Spleen (tissue), 11 donors: ENCODE measurements around the gene DCAF8. TPM values are rescaled to one million over a fixed set of nuclear protein-coding genes. Genes with fewer than 3 reads are reported as not detected.

ENCODE experiments used
- DNase-seq: peaks from one replicate; pipeline ENCODE4 v3.0.0-alpha.2; 2020
- H3K27ac ChIP-seq, 8 donors: fragments of 200-600 bp; sonication (generic) in 7 of 8; 1 replicate in 4 of 8; 2 replicates in 4 of 8; pipeline versions ENCODE4 v1.5.0 to v1.8.0; 2016 to 2021; ENCODE audit warnings: inconsistent platforms in 4 of 8, mild to moderate bottlenecking in 4 of 8, moderate library complexity in 1 of 8
- H3K27me3 ChIP-seq, 7 donors: fragments of 200-600 bp; sonication (generic) in 6 of 7; replicated peaks in 1 of 7; 1 replicate in 4 of 7; 2 replicates in 3 of 7; pipeline versions ENCODE4 v1.5.0 to v1.8.0; 2016 to 2021; ENCODE audit warnings: inconsistent platforms in 3 of 7, mild to moderate bottlenecking in 1 of 7
- H3K36me3 ChIP-seq, 6 donors: fragments of 200-600 bp; sonication (generic) in 5 of 6; 1 replicate in 4 of 6; 2 replicates in 2 of 6; pipeline versions ENCODE4 v1.5.0 to v1.8.0; 2016 to 2021; ENCODE audit warnings: inconsistent platforms in 2 of 6
- H3K4me1 ChIP-seq, 6 donors: fragments of 200-600 bp; sonication (generic) in 5 of 6; 1 replicate in 3 of 6; 2 replicates in 3 of 6; pipeline versions ENCODE4 v1.5.0 to v1.8.0; 2016 to 2021; ENCODE audit warnings: inconsistent platforms in 3 of 6
- H3K4me3 ChIP-seq, 8 donors: fragments of 200-600 bp; sonication (generic) in 7 of 8; 1 replicate in 4 of 8; 2 replicates in 4 of 8; pipeline versions ENCODE4 v1.5.0 to v1.8.0; 2016 to 2021; ENCODE audit warnings: inconsistent platforms in 4 of 8, mild to moderate bottlenecking in 4 of 8, moderate library complexity in 2 of 8
- H3K9me3 ChIP-seq, 8 donors: fragments of 200-600 bp; sonication (generic) in 7 of 8; 1 replicate in 4 of 8; 2 replicates in 4 of 8; pipeline versions ENCODE4 v1.5.0 to v1.8.0; 2016 to 2021; ENCODE audit warnings: inconsistent platforms in 4 of 8
- POLR2A ChIP-seq, 3 donors: fragments of 450-650 bp; IDR thresholded peaks; one replicate each; pipeline ENCODE4 v1.5.1; 2017; ENCODE audit warnings: antibody characterized with exemption in 3 of 3, mild to moderate bottlenecking in 1 of 3
- POLR2AphosphoS5 ChIP-seq, 3 donors: sonication (generic); formaldehyde crosslinking; IDR thresholded peaks; one replicate each; pipeline ENCODE4 v1.5.1; 2017; ENCODE audit warnings: antibody characterized with exemption in 3 of 3
- WGBS, 5 donors: extraction: QIAGEN DNeasy Blood & Tissue Kit in 3 of 5; methylation state at CpG; one replicate each; pipeline versions ENCODE4 v1.1.5 to v1.1.7; 2013 to 2018; 5-methylcytosine and 5-hydroxymethylcytosine counted together
- intact Hi-C: fragments of 100-400 bp; cut with DNase I; formaldehyde crosslinking; loops from one replicate; pipeline ENCODE4 v1.15.0; 2023; ENCODE audit warnings: low total_unique reads
- polyA plus RNA-seq, 3 donors: library from polyadenylated mRNA; stranded (reverse); fragments of 200-250 nt; gene quantifications; one replicate each; pipeline ENCODE4 v1.2.1, GENCODE V29; 2013
- total RNA-seq, 7 donors: library from RNA; depleted of rRNA in 3 of 7; stranded (reverse); fragments of >200 nt in 3 of 7; fragmentation: NEBNext Ultra II Directional in 4 of 7; extraction: Animal tissue kit (Norgen Biotek cat#: 25700) in 4 of 7; gene quantifications; one replicate each; pipeline versions ENCODE4 v1.1.0 to v1.2.1, GENCODE V29; 2016 to 2021
- TF ChIP-seq, protein P1 (sequence below), 11 experiments: fragments of 200-600 bp in 7 of 11; fragments of 450-650 bp in 4 of 11; sonication (generic) in 4 of 11; IDR thresholded peaks in 8 of 11; conservative IDR thresholded peaks in 3 of 11; 1 replicate in 7 of 11; 2 replicates in 4 of 11; pipeline versions ENCODE4 v1.4.0 to v1.8.0; 2016 to 2021; ENCODE audit warnings: antibody characterized with exemption in 11 of 11, inconsistent platforms in 4 of 11, mild to moderate bottlenecking in 1 of 11
- donor health status: healthy with polysubstance abuse.
- donor health status: DM: no; HTN: no; CAD: no; lungs with moderate emphysema.
- donor health status: DM: no; HTN: no; CAD: no.
- donor health status: Bipolar disorder and iron deficiency.
- donor health status: healthy.
- donor health status: DM: no; HTN: no; CAD: no.
- donor health status: DM: yes; HTN: yes; CAD: no.

The DCAF8 gene
- total and polyA plus RNA-seq, 10 donors = 59.4 to 210 (median 148) TPM

- no peaks in the 10 kb centered on the region for H3K36me3 ChIP-seq
- intact Hi-C loops = loop anchor here (10.0 kb wide), 1 partner anchor 81 kb away; no protein-coding TSS in a partner anchor
- H3K9me3 ChIP-seq = no peaks in the 10 kb centered on the region
- no peak overlapping the region for H3K27ac ChIP-seq
- TF ChIP-seq POLR2AphosphoS5 (IDR thresholded peaks at IDR 0.05) (no peak), POLR2A (IDR thresholded peaks at IDR 0.05) (no peak)
- TF ChIP-seq, protein P1, sequence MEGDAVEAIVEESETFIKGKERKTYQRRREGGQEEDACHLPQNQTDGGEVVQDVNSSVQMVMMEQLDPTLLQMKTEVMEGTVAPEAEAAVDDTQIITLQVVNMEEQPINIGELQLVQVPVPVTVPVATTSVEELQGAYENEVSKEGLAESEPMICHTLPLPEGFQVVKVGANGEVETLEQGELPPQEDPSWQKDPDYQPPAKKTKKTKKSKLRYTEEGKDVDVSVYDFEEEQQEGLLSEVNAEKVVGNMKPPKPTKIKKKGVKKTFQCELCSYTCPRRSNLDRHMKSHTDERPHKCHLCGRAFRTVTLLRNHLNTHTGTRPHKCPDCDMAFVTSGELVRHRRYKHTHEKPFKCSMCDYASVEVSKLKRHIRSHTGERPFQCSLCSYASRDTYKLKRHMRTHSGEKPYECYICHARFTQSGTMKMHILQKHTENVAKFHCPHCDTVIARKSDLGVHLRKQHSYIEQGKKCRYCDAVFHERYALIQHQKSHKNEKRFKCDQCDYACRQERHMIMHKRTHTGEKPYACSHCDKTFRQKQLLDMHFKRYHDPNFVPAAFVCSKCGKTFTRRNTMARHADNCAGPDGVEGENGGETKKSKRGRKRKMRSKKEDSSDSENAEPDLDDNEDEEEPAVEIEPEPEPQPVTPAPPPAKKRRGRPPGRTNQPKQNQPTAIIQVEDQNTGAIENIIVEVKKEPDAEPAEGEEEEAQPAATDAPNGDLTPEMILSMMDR (IDR thresholded peaks at IDR 0.05 in 8 of 11, conservative IDR thresholded peaks at IDR 0.05 in 3 of 11) = no peak
- no peaks in the 10 kb centered on the region for H3K27me3 ChIP-seq
- peaks cover 0 to 9% (median 3%) of the 10 kb centered on the region in 6 donors for H3K4me1 ChIP-seq
- 87 to 94% (median 90%) methylated on average over 7 of the region's 7 CpGs for WGBS, 5 donors
- H3K4me3 ChIP-seq = no peak overlapping the region
- no peak for DNase-seq
Observed at GRCh38 chr1:160186246-160186645, 76.1 kb downstream of the DCAF8 start.

DNA sequence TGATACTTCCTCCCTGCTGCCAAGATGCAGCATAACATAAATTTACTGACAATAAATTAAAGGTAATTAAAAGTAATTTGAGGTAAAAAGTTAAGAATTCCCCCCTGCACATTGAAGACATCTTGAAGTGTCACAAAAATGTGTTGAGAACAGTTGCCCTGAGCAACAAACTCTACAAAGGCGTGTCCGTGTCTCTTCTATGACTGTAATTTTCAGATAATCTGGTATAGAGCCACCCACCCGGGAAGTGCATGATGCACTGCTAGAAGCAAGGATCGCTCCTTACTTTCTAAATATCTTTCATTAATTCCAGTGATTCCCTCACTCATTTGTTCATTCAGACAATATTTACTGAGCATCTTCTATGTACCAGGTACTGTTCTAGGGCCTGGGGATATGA lies 83.0 kb downstream of the DCAF8 start:
- WGBS, 5 donors = 89 to 98% (median 94%) methylated on average over 4 of the region's 4 CpGs
- Histone ChIP-seq H3K4me3 (no peak overlapping the region), H3K36me3 (no peaks in the 10 kb centered on the region), H3K9me3 (no peaks in the 10 kb centered on the region), H3K27ac (no peak overlapping the region), H3K27me3 (no peaks in the 10 kb centered on the region), H3K4me1 (no peaks in the 10 kb centered on the region)
- TF ChIP-seq POLR2AphosphoS5 (IDR thresholded peaks at IDR 0.05) (no peak), POLR2A (IDR thresholded peaks at IDR 0.05) (no peak)
- TF ChIP-seq, protein P1 (IDR thresholded peaks at IDR 0.05 in 8 of 11, conservative IDR thresholded peaks at IDR 0.05 in 3 of 11) = no peak
- DNase-seq = no peak
- intact Hi-C loops = no loop called here

GRCh38 chr1:160178731-160179130 lies 83.6 kb downstream of the DCAF8 start:
- Histone ChIP-seq H3K9me3 (no peaks in the 10 kb centered on the region), H3K4me1 (no peaks in the 10 kb centered on the region), H3K27ac (no peak overlapping the region), H3K27me3 (no peaks in the 10 kb centered on the region), H3K36me3 (no peaks in the 10 kb centered on the region), H3K4me3 (no peak overlapping the region)
- no peak for DNase-seq
- intact Hi-C loops = no loop called here
- WGBS, 5 donors = 78 to 95% (median 88%) methylated on average over 2 of the region's 2 CpGs
- TF ChIP-seq POLR2AphosphoS5 (IDR thresholded peaks at IDR 0.05) = no peak
- TF ChIP-seq, protein P1 (IDR thresholded peaks at IDR 0.05 in 8 of 11, conservative IDR thresholded peaks at IDR 0.05 in 3 of 11) = no peak
- no peak for TF ChIP-seq POLR2A (IDR thresholded peaks at IDR 0.05)

- H3K4me1 ChIP-seq = no peaks in the 10 kb centered on the region
- no peak overlapping the region for H3K27ac ChIP-seq
- H3K36me3 ChIP-seq = no peaks in the 10 kb centered on the region
- no peaks in the 10 kb centered on the region for H3K27me3 ChIP-seq
- 84 to 100% (median 89%) methylated on average over 1 of the region's 1 CpG for WGBS, 5 donors
- no peaks in the 10 kb centered on the region for H3K9me3 ChIP-seq
- intact Hi-C loops = no loop called here
- DNase-seq = no peak
- no peak overlapping the region for H3K4me3 ChIP-seq
- TF ChIP-seq, protein P1 (IDR thresholded peaks at IDR 0.05 in 8 of 11, conservative IDR thresholded peaks at IDR 0.05 in 3 of 11) = no peak
- TF ChIP-seq POLR2A (IDR thresholded peaks at IDR 0.05) = no peak
- TF ChIP-seq POLR2AphosphoS5 (IDR thresholded peaks at IDR 0.05) = no peak
Observed at GRCh38 chr1:160177667-160178066, 84.7 kb downstream of the DCAF8 start.
